Measurements from ENCODE around the gene ASB4. TPM values are rescaled to one million over a fixed set of nuclear protein-coding genes. Genes with fewer than 3 reads are reported as not detected.

Gene ASB4
- total and polyA plus RNA-seq, 4 donors: 0.09 to 1.1 (median 0.38) TPM

DNA sequence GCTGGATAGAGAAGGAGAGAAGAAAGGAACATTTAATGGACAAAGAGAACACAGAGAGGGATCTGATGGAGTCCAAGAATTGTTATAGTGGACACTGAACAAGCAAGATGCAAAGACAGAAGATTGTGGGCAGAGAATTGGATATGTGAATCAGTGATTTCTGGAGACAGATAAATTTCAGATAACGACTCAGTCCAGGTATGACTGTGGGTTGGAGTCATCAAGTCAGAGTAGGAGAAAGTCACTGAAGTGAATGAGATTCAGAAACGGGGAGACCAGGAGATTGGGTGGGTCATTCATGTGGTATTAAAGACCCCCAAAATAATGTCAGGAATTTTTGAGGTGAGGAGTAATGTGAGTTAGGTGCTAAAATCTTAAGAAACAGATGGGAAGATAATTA is 23.0 kb downstream of the ASB4 start:
- WGBS: 85% methylated on average over 2 of the region's 2 CpGs
- Histone ChIP-seq H3K9ac (ENCODE audit: low read depth in 1 of 2, low read length in 2 of 2) (no peak overlapping the region), H3K27me3 (ENCODE audit: control insufficient read depth in 4 of 4, insufficient read depth in 4 of 4, low read length in 3 of 4) (no peaks in the 10 kb centered on the region), H3K4me1 (ENCODE audit: control insufficient read depth in 4 of 4, insufficient read depth in 4 of 4, low read length in 3 of 4) (peaks cover 0 to 4% (median 2%) of the 10 kb centered on the region in 4 donors), H3K27ac (ENCODE audit: low read depth in 1 of 2, low read length in 2 of 2) (no peak overlapping the region), H3K4me3 (ENCODE audit: low read depth in 1 of 3, low read length in 3 of 3) (no peak overlapping the region), H3K9me3 (ENCODE audit: control insufficient read depth in 4 of 4, low read length in 3 of 4) (no peaks in the 10 kb centered on the region), H3K36me3 (ENCODE audit: control insufficient read depth in 4 of 4, insufficient read depth in 3 of 4, low read depth in 1 of 4, low read length in 3 of 4) (no peaks in the 10 kb centered on the region)
- no peak for TF ChIP-seq HNF4A (conservative IDR thresholded peaks at IDR 0.05)
- TF ChIP-seq MAX (IDR thresholded peaks at IDR 0.05): no peak
- no peak for TF ChIP-seq HNF4G (IDR thresholded peaks at IDR 0.05)
- no peak for TF ChIP-seq JUND (IDR thresholded peaks at IDR 0.05)
- TF ChIP-seq CTCF (IDR thresholded peaks at IDR 0.05; ENCODE audit: low read depth, low read length, missing input control): no peak
- no peak for TF ChIP-seq EGR1 (IDR thresholded peaks at IDR 0.05; ENCODE audit: low read depth in 2 of 2)
- no peak for TF ChIP-seq ATF3 (IDR thresholded peaks at IDR 0.05)
- TF ChIP-seq SP1 (IDR thresholded peaks at IDR 0.05): no peak
- TF ChIP-seq, protein P1, sequence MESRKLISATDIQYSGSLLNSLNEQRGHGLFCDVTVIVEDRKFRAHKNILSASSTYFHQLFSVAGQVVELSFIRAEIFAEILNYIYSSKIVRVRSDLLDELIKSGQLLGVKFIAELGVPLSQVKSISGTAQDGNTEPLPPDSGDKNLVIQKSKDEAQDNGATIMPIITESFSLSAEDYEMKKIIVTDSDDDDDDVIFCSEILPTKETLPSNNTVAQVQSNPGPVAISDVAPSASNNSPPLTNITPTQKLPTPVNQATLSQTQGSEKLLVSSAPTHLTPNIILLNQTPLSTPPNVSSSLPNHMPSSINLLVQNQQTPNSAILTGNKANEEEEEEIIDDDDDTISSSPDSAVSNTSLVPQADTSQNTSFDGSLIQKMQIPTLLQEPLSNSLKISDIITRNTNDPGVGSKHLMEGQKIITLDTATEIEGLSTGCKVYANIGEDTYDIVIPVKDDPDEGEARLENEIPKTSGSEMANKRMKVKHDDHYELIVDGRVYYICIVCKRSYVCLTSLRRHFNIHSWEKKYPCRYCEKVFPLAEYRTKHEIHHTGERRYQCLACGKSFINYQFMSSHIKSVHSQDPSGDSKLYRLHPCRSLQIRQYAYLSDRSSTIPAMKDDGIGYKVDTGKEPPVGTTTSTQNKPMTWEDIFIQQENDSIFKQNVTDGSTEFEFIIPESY (IDR thresholded peaks at IDR 0.05): no peak
- TF ChIP-seq FOXA2 (IDR thresholded peaks at IDR 0.05): no peak
- no peak for TF ChIP-seq RXRA (IDR thresholded peaks at IDR 0.05)
- no peak for TF ChIP-seq TAF1 (conservative IDR thresholded peaks at IDR 0.05)
- no peak for DNase-seq (ENCODE audit: low spot score)

DNA sequence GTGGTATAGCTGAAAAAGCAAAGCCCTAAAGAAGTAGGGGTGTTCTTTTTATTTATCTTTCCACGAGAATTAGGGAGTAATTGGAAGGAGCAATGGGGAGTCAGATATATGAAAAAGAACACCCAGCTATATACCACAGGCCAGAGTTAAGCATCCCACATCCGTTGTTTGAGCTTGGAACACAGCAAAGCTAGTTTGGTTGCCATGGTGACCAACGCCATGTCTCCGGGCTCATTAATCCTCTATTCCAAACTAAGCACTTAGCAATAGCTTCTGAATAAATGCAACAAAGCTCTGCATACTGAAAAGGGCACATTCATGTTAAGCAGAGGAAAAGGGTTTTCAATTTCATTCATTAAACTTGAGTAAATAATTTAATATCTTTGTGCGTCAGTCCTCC is 23.5 kb downstream of the ASB4 start:
- WGBS: 56% methylated on average over 5 of the region's 5 CpGs
- H3K9me3 ChIP-seq (ENCODE audit: control insufficient read depth in 4 of 4, low read length in 3 of 4): no peaks in the 10 kb centered on the region
- no peak overlapping the region for H3K27ac ChIP-seq (ENCODE audit: low read depth in 1 of 2, low read length in 2 of 2)
- no peaks in the 10 kb centered on the region for H3K36me3 ChIP-seq (ENCODE audit: control insufficient read depth in 4 of 4, insufficient read depth in 3 of 4, low read depth in 1 of 4, low read length in 3 of 4)
- no peak for DNase-seq (ENCODE audit: low spot score)
- H3K9ac ChIP-seq (ENCODE audit: low read depth in 1 of 2, low read length in 2 of 2): no peak overlapping the region
- no peaks in the 10 kb centered on the region for H3K27me3 ChIP-seq (ENCODE audit: control insufficient read depth in 4 of 4, insufficient read depth in 4 of 4, low read length in 3 of 4)
- no peak overlapping the region for H3K4me3 ChIP-seq (ENCODE audit: low read depth in 1 of 3, low read length in 3 of 3)
- no peak for TF ChIP-seq SP1 (IDR thresholded peaks at IDR 0.05)
- no peak for TF ChIP-seq YY1 (IDR thresholded peaks at IDR 0.05)
- no peak for TF ChIP-seq HNF4A (conservative IDR thresholded peaks at IDR 0.05)
- no peak for TF ChIP-seq ATF3 (IDR thresholded peaks at IDR 0.05)
- TF ChIP-seq GABPA (IDR thresholded peaks at IDR 0.05 in 1 of 2, conservative IDR thresholded peaks at IDR 0.05 in 1 of 2): no peak
- TF ChIP-seq RXRA (IDR thresholded peaks at IDR 0.05): no peak
- TF ChIP-seq JUND (IDR thresholded peaks at IDR 0.05): no peak
- TF ChIP-seq FOXA2 (IDR thresholded peaks at IDR 0.05): no peak
- no peak for TF ChIP-seq RAD21 (IDR thresholded peaks at IDR 0.05)
- no peak for TF ChIP-seq TAF1 (conservative IDR thresholded peaks at IDR 0.05)
- TF ChIP-seq NR2F2 (IDR thresholded peaks at IDR 0.05): no peak
- TF ChIP-seq FOXA1 (IDR thresholded peaks at IDR 0.05): no peak
- no peak for TF ChIP-seq HNF4G (IDR thresholded peaks at IDR 0.05)
- TF ChIP-seq EGR1 (IDR thresholded peaks at IDR 0.05; ENCODE audit: low read depth in 2 of 2): no peak
- TF ChIP-seq MAX (IDR thresholded peaks at IDR 0.05): no peak
- TF ChIP-seq, protein P2, sequence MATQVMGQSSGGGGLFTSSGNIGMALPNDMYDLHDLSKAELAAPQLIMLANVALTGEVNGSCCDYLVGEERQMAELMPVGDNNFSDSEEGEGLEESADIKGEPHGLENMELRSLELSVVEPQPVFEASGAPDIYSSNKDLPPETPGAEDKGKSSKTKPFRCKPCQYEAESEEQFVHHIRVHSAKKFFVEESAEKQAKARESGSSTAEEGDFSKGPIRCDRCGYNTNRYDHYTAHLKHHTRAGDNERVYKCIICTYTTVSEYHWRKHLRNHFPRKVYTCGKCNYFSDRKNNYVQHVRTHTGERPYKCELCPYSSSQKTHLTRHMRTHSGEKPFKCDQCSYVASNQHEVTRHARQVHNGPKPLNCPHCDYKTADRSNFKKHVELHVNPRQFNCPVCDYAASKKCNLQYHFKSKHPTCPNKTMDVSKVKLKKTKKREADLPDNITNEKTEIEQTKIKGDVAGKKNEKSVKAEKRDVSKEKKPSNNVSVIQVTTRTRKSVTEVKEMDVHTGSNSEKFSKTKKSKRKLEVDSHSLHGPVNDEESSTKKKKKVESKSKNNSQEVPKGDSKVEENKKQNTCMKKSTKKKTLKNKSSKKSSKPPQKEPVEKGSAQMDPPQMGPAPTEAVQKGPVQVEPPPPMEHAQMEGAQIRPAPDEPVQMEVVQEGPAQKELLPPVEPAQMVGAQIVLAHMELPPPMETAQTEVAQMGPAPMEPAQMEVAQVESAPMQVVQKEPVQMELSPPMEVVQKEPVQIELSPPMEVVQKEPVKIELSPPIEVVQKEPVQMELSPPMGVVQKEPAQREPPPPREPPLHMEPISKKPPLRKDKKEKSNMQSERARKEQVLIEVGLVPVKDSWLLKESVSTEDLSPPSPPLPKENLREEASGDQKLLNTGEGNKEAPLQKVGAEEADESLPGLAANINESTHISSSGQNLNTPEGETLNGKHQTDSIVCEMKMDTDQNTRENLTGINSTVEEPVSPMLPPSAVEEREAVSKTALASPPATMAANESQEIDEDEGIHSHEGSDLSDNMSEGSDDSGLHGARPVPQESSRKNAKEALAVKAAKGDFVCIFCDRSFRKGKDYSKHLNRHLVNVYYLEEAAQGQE (IDR thresholded peaks at IDR 0.05): no peak
- TF ChIP-seq, protein P1 (IDR thresholded peaks at IDR 0.05): no peak
- peaks cover 0 to 4% (median 2%) of the 10 kb centered on the region in 4 donors for H3K4me1 ChIP-seq (ENCODE audit: control insufficient read depth in 4 of 4, insufficient read depth in 4 of 4, low read length in 3 of 4)
